HepG2 (cell line): Measurements from ENCODE around the gene STX5. TPM values are rescaled to one million over a fixed set of nuclear protein-coding genes. Genes with fewer than 3 reads are reported as not detected.
A peak's percentile ranks its signal among the peaks of the same experiment; 100 is the strongest.

Experiments
- EED ChIP-seq: sonication (generic); formaldehyde crosslinking; IDR thresholded peaks from 2 replicates; pipeline ENCODE4 v1.5.0; 2020; ENCODE audit warnings: mild to moderate bottlenecking, missing genetic modification reagents
- GTF2F1 ChIP-seq: fragments of 150-350 bp; IDR thresholded peaks from 2 replicates; pipeline ENCODE4 v1.6.1; 2014; ENCODE audit warnings: low read length
- NR2F2 ChIP-seq: IDR thresholded peaks from 2 replicates; pipeline ENCODE4 v1.6.1; 2012; ENCODE audit warnings: low read depth, inconsistent platforms, borderline replicate concordance
- RCOR2 ChIP-seq: IDR thresholded peaks from 2 replicates; pipeline ENCODE4 v1.6.1; 2016; ENCODE audit warnings: missing biosample characterization, missing genetic modification reagents
- ZFP37 ChIP-seq: sonication (generic); formaldehyde crosslinking; IDR thresholded peaks from 2 replicates; pipeline ENCODE4 v1.4.0; 2020; ENCODE audit warnings: missing genetic modification reagents, borderline replicate concordance
- ZNF468 ChIP-seq: sonication (generic); formaldehyde crosslinking; IDR thresholded peaks from 2 replicates; pipeline ENCODE4 v1.8.0; 2022; ENCODE audit warnings: mild to moderate bottlenecking, moderate library complexity, missing genetic modification reagents
- ZNF558 ChIP-seq: sonication (generic); formaldehyde crosslinking; IDR thresholded peaks from 2 replicates; pipeline ENCODE4 v1.9.0; 2022; ENCODE audit warnings: mild to moderate bottlenecking, missing genetic modification reagents, borderline replicate concordance
- ZNF878 ChIP-seq: sonication (generic); formaldehyde crosslinking; IDR thresholded peaks from 2 replicates; pipeline ENCODE4 v1.8.1; 2023; ENCODE audit warnings: mild to moderate bottlenecking, missing genetic modification reagents, moderate library complexity
- polyA plus RNA-seq, 8 experiments: library from polyadenylated mRNA; depleted of rRNA in 3 of 8; stranded (reverse) in 7 of 8; unstranded in 1 of 8; fragments of >200 nt; fragmentation: Illumina TruSeq in 4 of 8; extraction: Trizol in 4 of 8; gene quantifications; 2 replicates each; pipeline versions ENCODE4 v1.2.1 to v1.2.3, GENCODE V29; 2011 to 2016; ENCODE audit warnings: low read depth in 4 of 8, missing spikeins in 1 of 8, mixed read lengths in 1 of 8; ENCODE audit not compliant: insufficient read depth in 1 of 8
- total RNA-seq, 5 experiments: library from RNA; depleted of rRNA; stranded (reverse); fragments of >200 nt; fragmentation: Illumina TruSeq; extraction: Trizol; gene quantifications; 2 replicates each; pipeline ENCODE4 v1.2.3, GENCODE V29; 2016; ENCODE audit warnings: low read depth in 1 of 5
- TF ChIP-seq, protein P1 (sequence below): sonication (generic); formaldehyde crosslinking; IDR thresholded peaks from 2 replicates; pipeline ENCODE4 v1.4.0; 2020; ENCODE audit warnings: mild to moderate bottlenecking, missing genetic modification reagents
- TF ChIP-seq, protein P2 (sequence below): sonication (generic); formaldehyde crosslinking; IDR thresholded peaks from 2 replicates; pipeline ENCODE4 v1.5.1; 2020; ENCODE audit warnings: mild to moderate bottlenecking, missing genetic modification reagents, borderline replicate concordance
- TF ChIP-seq, protein P3 (sequence below): sonication (generic); formaldehyde crosslinking; IDR thresholded peaks from 2 replicates; pipeline ENCODE4 v1.9.0; 2021; ENCODE audit warnings: missing genetic modification reagents, mild to moderate bottlenecking, borderline replicate concordance

Gene STX5
- total and polyA plus RNA-seq, 2 of the 13 experiments (the other 11 are each of a cell fraction or from before 2014, with no cell fraction given) = 26.9 to 30.0 TPM

DNA sequence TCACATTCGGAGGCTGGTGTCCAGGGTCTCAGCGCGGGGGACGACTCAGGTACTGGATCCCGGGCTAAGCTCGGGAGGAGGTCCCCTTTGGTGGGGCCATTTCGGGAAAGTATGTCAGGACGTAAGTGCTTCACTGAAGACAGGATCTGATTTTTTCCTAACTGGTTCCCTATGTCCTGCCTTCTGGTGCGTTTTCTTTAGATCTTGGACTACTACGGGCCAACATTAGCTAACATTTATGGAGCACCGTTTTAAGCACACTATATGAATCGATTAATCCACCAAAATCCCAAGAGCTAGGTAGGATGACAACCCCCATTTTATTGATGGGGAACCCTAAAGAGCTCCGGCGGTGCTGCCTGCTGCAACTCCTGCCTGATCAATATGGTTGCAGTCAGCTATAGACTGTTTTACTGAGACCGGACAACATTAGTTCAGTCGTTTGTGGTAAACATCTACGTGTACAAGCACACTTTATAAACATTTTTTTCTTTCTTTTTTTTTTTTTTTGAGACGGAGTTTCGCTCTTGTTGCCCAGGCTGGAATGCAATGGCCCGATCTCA, 24.6 kb upstream of the STX5 start (continued):
- TF ChIP-seq, protein P1, sequence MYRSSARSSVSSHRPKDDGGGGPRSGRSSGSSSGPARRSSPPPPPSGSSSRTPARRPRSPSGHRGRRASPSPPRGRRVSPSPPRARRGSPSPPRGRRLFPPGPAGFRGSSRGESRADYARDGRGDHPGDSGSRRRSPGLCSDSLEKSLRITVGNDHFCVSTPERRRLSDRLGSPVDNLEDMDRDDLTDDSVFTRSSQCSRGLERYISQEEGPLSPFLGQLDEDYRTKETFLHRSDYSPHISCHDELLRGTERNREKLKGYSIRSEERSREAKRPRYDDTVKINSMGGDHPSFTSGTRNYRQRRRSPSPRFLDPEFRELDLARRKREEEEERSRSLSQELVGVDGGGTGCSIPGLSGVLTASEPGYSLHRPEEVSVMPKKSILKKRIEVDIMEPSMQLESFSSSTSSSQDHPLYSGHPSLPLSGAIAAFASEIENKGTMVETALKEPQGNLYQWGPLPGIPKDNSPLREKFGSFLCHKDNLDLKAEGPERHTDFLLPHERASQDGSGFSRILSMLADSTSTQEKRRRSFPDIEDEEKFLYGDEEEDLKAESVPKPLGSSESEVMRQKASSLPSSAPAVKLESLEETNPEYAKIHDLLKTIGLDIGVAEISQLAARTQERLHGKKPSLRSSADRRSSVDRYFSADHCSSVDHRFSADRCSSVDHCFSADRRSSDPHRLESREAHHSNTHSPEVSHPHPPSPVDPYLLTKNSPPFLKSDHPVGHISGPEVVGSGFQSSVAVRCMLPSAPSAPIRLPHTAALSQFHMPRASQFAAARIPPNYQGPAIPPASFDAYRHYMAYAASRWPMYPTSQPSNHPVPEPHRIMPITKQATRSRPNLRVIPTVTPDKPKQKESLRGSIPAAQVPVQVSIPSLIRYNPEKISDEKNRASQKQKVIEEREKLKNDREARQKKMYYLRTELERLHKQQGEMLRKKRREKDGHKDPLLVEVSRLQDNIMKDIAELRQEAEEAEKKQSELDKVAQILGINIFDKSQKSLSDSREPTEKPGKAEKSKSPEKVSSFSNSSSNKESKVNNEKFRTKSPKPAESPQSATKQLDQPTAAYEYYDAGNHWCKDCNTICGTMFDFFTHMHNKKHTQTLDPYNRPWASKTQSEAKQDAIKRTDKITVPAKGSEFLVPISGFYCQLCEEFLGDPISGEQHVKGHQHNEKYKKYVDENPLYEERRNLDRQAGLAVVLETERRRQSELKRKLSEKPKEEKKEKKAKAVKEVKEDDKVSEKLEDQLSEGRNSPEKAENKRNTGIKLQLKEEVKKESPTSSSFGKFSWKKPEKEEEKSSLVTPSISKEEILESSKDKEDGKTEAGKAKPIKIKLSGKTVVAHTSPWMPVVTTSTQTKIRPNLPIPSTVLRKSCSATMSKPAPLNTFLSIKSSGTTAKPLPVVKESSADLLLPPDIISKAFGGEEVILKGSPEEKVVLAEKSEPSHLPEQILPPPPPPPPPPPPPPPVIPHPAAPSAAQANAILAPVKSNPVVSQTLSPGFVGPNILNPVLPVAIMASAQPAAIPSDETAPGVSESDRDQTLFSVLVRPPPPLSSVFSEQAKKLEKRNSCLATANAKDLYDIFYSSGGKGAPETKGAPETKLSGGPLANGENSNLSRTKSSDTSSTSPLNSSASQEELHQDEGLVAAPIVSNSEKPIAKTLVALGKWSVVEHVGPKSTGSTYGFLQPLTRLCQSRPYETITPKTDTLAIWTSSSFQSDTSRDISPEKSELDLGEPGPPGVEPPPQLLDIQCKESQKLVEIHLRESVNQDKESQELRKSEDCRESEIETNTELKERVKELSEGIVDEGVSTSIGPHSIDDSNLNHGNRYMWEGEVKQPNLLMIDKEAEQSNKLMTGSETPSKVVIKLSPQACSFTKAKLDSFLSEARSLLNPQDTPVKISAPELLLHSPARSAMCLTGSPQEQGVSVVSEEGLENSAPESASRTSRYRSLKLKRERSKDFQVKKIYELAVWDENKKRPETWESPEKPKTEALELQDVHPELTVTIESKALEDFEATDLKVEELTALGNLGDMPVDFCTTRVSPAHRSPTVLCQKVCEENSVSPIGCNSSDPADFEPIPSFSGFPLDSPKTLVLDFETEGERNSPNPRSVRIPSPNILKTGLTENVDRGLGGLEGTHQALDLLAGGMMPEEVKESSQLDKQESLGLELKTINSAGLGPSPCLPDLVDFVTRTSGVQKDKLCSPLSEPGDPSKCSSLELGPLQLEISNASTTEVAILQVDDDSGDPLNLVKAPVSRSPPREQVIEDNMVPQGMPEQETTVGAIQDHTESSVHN = no peak
- 0 out of 2 replicates have a peak, but pooled peaks have one; percentile 16 for TF ChIP-seq EED (CRISPR knock-in tag)
- 0 out of 2 replicates have a peak, but pooled peaks have one; percentile 7 for TF ChIP-seq ZNF878
- TF ChIP-seq GTF2F1 = no peak
- 0 out of 2 replicates have a peak, but pooled peaks have one; percentile 44 for TF ChIP-seq NR2F2
- TF ChIP-seq, protein P2, sequence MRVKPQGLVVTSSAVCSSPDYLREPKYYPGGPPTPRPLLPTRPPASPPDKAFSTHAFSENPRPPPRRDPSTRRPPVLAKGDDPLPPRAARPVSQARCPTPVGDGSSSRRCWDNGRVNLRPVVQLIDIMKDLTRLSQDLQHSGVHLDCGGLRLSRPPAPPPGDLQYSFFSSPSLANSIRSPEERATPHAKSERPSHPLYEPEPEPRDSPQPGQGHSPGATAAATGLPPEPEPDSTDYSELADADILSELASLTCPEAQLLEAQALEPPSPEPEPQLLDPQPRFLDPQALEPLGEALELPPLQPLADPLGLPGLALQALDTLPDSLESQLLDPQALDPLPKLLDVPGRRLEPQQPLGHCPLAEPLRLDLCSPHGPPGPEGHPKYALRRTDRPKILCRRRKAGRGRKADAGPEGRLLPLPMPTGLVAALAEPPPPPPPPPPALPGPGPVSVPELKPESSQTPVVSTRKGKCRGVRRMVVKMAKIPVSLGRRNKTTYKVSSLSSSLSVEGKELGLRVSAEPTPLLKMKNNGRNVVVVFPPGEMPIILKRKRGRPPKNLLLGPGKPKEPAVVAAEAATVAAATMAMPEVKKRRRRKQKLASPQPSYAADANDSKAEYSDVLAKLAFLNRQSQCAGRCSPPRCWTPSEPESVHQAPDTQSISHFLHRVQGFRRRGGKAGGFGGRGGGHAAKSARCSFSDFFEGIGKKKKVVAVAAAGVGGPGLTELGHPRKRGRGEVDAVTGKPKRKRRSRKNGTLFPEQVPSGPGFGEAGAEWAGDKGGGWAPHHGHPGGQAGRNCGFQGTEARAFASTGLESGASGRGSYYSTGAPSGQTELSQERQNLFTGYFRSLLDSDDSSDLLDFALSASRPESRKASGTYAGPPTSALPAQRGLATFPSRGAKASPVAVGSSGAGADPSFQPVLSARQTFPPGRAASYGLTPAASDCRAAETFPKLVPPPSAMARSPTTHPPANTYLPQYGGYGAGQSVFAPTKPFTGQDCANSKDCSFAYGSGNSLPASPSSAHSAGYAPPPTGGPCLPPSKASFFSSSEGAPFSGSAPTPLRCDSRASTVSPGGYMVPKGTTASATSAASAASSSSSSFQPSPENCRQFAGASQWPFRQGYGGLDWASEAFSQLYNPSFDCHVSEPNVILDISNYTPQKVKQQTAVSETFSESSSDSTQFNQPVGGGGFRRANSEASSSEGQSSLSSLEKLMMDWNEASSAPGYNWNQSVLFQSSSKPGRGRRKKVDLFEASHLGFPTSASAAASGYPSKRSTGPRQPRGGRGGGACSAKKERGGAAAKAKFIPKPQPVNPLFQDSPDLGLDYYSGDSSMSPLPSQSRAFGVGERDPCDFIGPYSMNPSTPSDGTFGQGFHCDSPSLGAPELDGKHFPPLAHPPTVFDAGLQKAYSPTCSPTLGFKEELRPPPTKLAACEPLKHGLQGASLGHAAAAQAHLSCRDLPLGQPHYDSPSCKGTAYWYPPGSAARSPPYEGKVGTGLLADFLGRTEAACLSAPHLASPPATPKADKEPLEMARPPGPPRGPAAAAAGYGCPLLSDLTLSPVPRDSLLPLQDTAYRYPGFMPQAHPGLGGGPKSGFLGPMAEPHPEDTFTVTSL (CRISPR knock-in tag) = 0 out of 2 replicates have a peak, but pooled peaks have one; percentile 54
- TF ChIP-seq ZNF558 (CRISPR knock-in tag) = peak; percentile 73; the same call in 1 of the 2 replicates
- TF ChIP-seq ZFP37 (CRISPR knock-in tag) = 0 out of 2 replicates have a peak, but pooled peaks have one; percentile 12
- TF ChIP-seq, protein P3, sequence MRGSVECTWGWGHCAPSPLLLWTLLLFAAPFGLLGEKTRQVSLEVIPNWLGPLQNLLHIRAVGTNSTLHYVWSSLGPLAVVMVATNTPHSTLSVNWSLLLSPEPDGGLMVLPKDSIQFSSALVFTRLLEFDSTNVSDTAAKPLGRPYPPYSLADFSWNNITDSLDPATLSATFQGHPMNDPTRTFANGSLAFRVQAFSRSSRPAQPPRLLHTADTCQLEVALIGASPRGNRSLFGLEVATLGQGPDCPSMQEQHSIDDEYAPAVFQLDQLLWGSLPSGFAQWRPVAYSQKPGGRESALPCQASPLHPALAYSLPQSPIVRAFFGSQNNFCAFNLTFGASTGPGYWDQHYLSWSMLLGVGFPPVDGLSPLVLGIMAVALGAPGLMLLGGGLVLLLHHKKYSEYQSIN (CRISPR knock-in tag) = 0 out of 2 replicates have a peak, but pooled peaks have one; percentile 16
- no peak for TF ChIP-seq RCOR2 (CRISPR knock-in tag)
- 0 out of 2 replicates have a peak, but pooled peaks have one; percentile 6 for TF ChIP-seq ZNF468 (CRISPR knock-in tag)
